Activated effector memory CD4-positive, alpha-beta T cell treated with Interleukin-2 at 50 U/mL for 16 hours (primary cell): ENCODE results near the gene EEF2K.
A peak's percentile ranks its signal among the peaks of the same experiment; 100 is the strongest.
"Not testable (repeated sequence)": the region's sequence is repeated elsewhere in the genome, so short reads cannot be mapped to it uniquely, and the experiment has no call there.

Experiments used
- DNase-seq: peaks from one replicate; pipeline ENCODE4 v3.0.0-alpha.2; 2020

Gene EEF2K

GRCh38 chr16:22190081-22190775 is 15.8 kb upstream of the EEF2K start:
- peak; percentile 88 for DNase-seq

GRCh38 chr16:22190776-22191531 is 15.1 kb upstream of the EEF2K start:
- peak; percentile 99 for DNase-seq

- peak; percentile 10 for DNase-seq
These were observed 14.4 kb upstream of the EEF2K start for GRCh38 chr16:22191532-22192260.

- peak; percentile 67 for DNase-seq
These were observed 13.6 kb upstream of the EEF2K start for GRCh38 chr16:22192261-22193062.

- DNase-seq = no peak
These were observed 13.0 kb upstream of the EEF2K start for GRCh38 chr16:22193063-22193411.

- DNase-seq = no peak
These were observed 11.2 kb upstream of the EEF2K start for GRCh38 chr16:22194707-22195444.

GRCh38 chr16:22195445-22195694 is 10.7 kb upstream of the EEF2K start:
- no peak for DNase-seq

GRCh38 chr16:22195695-22196558 is 10.2 kb upstream of the EEF2K start:
- DNase-seq = peak; percentile 86

GRCh38 chr16:22196559-22197168 is 9.4 kb upstream of the EEF2K start:
- not testable (repeated sequence) for DNase-seq

GRCh38 chr16:22198547-22199293 is 7.4 kb upstream of the EEF2K start:
- DNase-seq = no peak

- no peak for DNase-seq
These were observed 3.8 kb upstream of the EEF2K start for GRCh38 chr16:22202261-22202637.

GRCh38 chr16:22203091-22203490 is 3.0 kb upstream of the EEF2K start:
- no peak for DNase-seq

GRCh38 chr16:22204091-22204655 is 1.9 kb upstream of the EEF2K start:
- no peak for DNase-seq

GRCh38 chr16:22205577-22206012 is 483 bp upstream of the EEF2K start:
- DNase-seq = no peak

- DNase-seq = peak; percentile 31
These were observed 1.0 kb downstream of the EEF2K start for GRCh38 chr16:22206842-22207714.

- DNase-seq = no peak
These were observed 1.8 kb downstream of the EEF2K start for GRCh38 chr16:22207715-22208360.

- DNase-seq = no peak
These were observed 4.2 kb downstream of the EEF2K start for GRCh38 chr16:22210285-22210684.

- no peak for DNase-seq
These were observed 4.8 kb downstream of the EEF2K start for GRCh38 chr16:22210854-22211253.
